Kidney (tissue), 14 donors: ENCODE results near the gene HSPB2. TPM values are rescaled to one million over a fixed set of nuclear protein-coding genes. Genes with fewer than 3 reads are reported as not detected.
"Not testable (repeated sequence)": the region's sequence is repeated elsewhere in the genome, so short reads cannot be mapped to it uniquely, and the experiment has no call there.

Experiments used
- DNase-seq, 5 donors: peaks; one replicate each; pipeline ENCODE4 v3.0.0-alpha.2; 2013 to 2020
- FAIRE-seq: peaks from 2 replicates; lab custom pipeline; 2012; peaks lifted over from hg19 to GRCh38; lab: Jason Lieb, UNC
- H3K27ac ChIP-seq, 2 donors: one replicate each; pipeline ENCODE4 v1.7.0; 2013; ENCODE audit warnings: low read depth in 2 of 2, low read length in 2 of 2, inconsistent platforms in 1 of 2
- H3K27me3 ChIP-seq: one replicate; pipeline ENCODE4 v1.7.1; 2013; ENCODE audit warnings: low read length, inconsistent platforms; ENCODE audit not compliant: control insufficient read depth, insufficient read depth
- H3K36me3 ChIP-seq, 3 donors: one replicate each; pipeline versions ENCODE4 v1.7.0 to v1.7.1; 2013; ENCODE audit warnings: low read length in 3 of 3, control low read depth in 1 of 3, inconsistent platforms in 1 of 3; ENCODE audit not compliant: insufficient read depth in 3 of 3, control insufficient read depth in 2 of 3
- H3K4me1 ChIP-seq, 3 donors: one replicate each; pipeline versions ENCODE4 v1.7.0 to v1.7.1; 2013; ENCODE audit warnings: low read length in 3 of 3, inconsistent platforms in 1 of 3, low read depth in 1 of 3; ENCODE audit not compliant: control insufficient read depth in 2 of 3, insufficient read depth in 2 of 3
- H3K4me3 ChIP-seq, 3 donors: one replicate each; pipeline versions ENCODE4 v1.7.0 to v1.8.1; 2013; ENCODE audit warnings: low read length in 3 of 3, control low read depth in 1 of 3, inconsistent platforms in 1 of 3
- H3K9ac ChIP-seq, 3 donors: one replicate each; pipeline versions ENCODE4 v1.7.0 to v1.7.1; 2013; ENCODE audit warnings: low read length in 3 of 3, control low read depth in 1 of 3, inconsistent platforms in 1 of 3
- H3K9me3 ChIP-seq, 3 donors: one replicate each; pipeline versions ENCODE4 v1.7.0 to v1.7.1; 2013; ENCODE audit warnings: low read length in 3 of 3, control low read depth in 1 of 3, inconsistent platforms in 1 of 3; ENCODE audit not compliant: control insufficient read depth in 2 of 3, insufficient read depth in 1 of 3
- CTCF ChIP-seq: IDR thresholded peaks from 3 replicates; pipeline ENCODE4 v1.5.1; 2012; ENCODE audit warnings: mild to moderate bottlenecking, moderate library complexity, borderline replicate concordance; ENCODE audit not compliant: insufficient read depth; ENCODE audit errors: extremely low read depth
- intact Hi-C: fragments of 100-400 bp; cut with DNase I; formaldehyde crosslinking; loops from one replicate; pipeline ENCODE4 v1.11.1; 2022
- polyA plus RNA-seq: library from polyadenylated mRNA; stranded (reverse); fragments of 350-450 nt; fragmentation: Illumina TruSeq; extraction: RNeasy Lipid Tissue Mini Kit (QIAGEN cat#74804); gene quantifications from one replicate; pipeline ENCODE4 v1.2.3, GENCODE V29; 2014; ENCODE audit warnings: low read depth, low replicate concordance; ENCODE audit not compliant: insufficient read depth
- total RNA-seq: library from RNA; stranded (reverse); fragmentation: NEBNext Ultra II Directional; extraction: Animal tissue kit (Norgen Biotek cat#: 25700); gene quantifications from one replicate; pipeline ENCODE4 v1.2.1, GENCODE V29; 2021
- donor health status: control.
- donor health status: control.
- donor health status: control.
- donor health status: control.
- donor health status: control.
- donor health status: DM: yes; HTN: yes; CAD: no.
- donor health status: Normal renal cell carcinoma (clear cell type).

Gene HSPB2
- total and polyA plus RNA-seq, 2 donors from 2014 or later: 4.4 to 15.7 TPM

- peak within 1 kb of the TSS; percentile 94 to 98 for H3K27ac ChIP-seq
- TF ChIP-seq CTCF: peak; percentile 97
- peak within 1 kb of the TSS; percentile 34 to 97 (median 81) for H3K9ac ChIP-seq
- intact Hi-C loops: no loop called here
- H3K27me3 ChIP-seq: no peaks in the 10 kb centered on the region
- peaks cover 0 to 5% (median 0%) of the 10 kb centered on the region in 3 donors for H3K4me1 ChIP-seq
- no peaks in the 10 kb centered on the region for H3K9me3 ChIP-seq
- peak within 1 kb of the TSS; percentile 85 to 99 (median 90) for H3K4me3 ChIP-seq
- peak; percentile 98 to 99 (median 99) for DNase-seq
- peaks cover 0 to 4% (median 2%) of the 10 kb centered on the region in 3 donors for H3K36me3 ChIP-seq
- FAIRE-seq: peak; percentile 25
Measured at GRCh38 chr11:111878849-111879636, 33.5 kb upstream of the HSPB2 start, which contains the start of the genes CFAP68 and FDXACB1. Gene CFAP68, plus strand, starts transcription at chr11:111879541. Its CDS starts 20 bp downstream, at chr11:111879561. Gene FDXACB1, minus strand, starts transcription at chr11:111879165. Its CDS starts 33 bp downstream, at chr11:111879132.

- no peak for FAIRE-seq
- H3K4me1 ChIP-seq: peaks cover 0 to 5% (median 0%) of the 10 kb centered on the region in 3 donors
- no peaks in the 10 kb centered on the region for H3K9me3 ChIP-seq
- intact Hi-C loops: no loop called here
- H3K4me3 ChIP-seq: peak overlapping the region; percentile 85 to 99 (median 90)
- H3K36me3 ChIP-seq: peaks cover 0 to 4% (median 2%) of the 10 kb centered on the region in 3 donors
- DNase-seq: no peak
- peak overlapping the region; percentile 94 to 98 for H3K27ac ChIP-seq
- H3K9ac ChIP-seq: peak overlapping the region; percentile 3 to 97 (median 81)
- H3K27me3 ChIP-seq: no peaks in the 10 kb centered on the region
- no peak for TF ChIP-seq CTCF
Measured at GRCh38 chr11:111879637-111879960, 32.9 kb upstream of the HSPB2 start.

GRCh38 chr11:111882202-111882601 lies 30.3 kb upstream of the HSPB2 start:
- no peak overlapping the region for H3K9ac ChIP-seq
- no peaks in the 10 kb centered on the region for H3K27me3 ChIP-seq
- intact Hi-C loops: no loop called here
- no peak for DNase-seq
- no peak overlapping the region for H3K27ac ChIP-seq
- no peaks in the 10 kb centered on the region for H3K9me3 ChIP-seq
- no peak overlapping the region for H3K4me3 ChIP-seq
- no peaks in the 10 kb centered on the region for H3K36me3 ChIP-seq
- FAIRE-seq: no peak
- no peak for TF ChIP-seq CTCF
- peaks cover 0 to 5% (median 0%) of the 10 kb centered on the region in 3 donors for H3K4me1 ChIP-seq

GRCh38 chr11:111885053-111885452 lies 27.5 kb upstream of the HSPB2 start:
- H3K9me3 ChIP-seq, H3K27me3 ChIP-seq, H3K36me3 ChIP-seq, H3K9ac ChIP-seq, H3K4me1 ChIP-seq, FAIRE-seq, H3K4me3 ChIP-seq, H3K27ac ChIP-seq, DNase-seq, intact Hi-C loops: not testable (repeated sequence)
